Fibroblast of skin of left biceps (primary cell): Measurements from ENCODE around the gene UNC13A.

Experiments
- DNase-seq, 2 experiments: peaks; one replicate each; pipeline ENCODE4 v3.0.0-alpha.2; 2013; ENCODE audit warnings: low read depth in 2 of 2

Gene UNC13A

GRCh38 chr19:17687857-17688784 is at the start of gene UNC13A:
Gene UNC13A (minus strand): TSS chr19:17688354. CDS start chr19:17688199, 155 bp downstream.
- no peak for DNase-seq

- DNase-seq = no peak
Measured at GRCh38 chr19:17737690-17738153, 49.6 kb upstream of the UNC13A start.

- no peak for DNase-seq
Measured at GRCh38 chr19:17735410-17735809, 47.3 kb upstream of the UNC13A start.

- no peak for DNase-seq
Measured at GRCh38 chr19:17734146-17734545, 46.0 kb upstream of the UNC13A start.

GRCh38 chr19:17733127-17733526 is 45.0 kb upstream of the UNC13A start:
- no peak for DNase-seq

GRCh38 chr19:17727843-17728242 is 39.7 kb upstream of the UNC13A start:
- DNase-seq = no peak

- DNase-seq = no peak
Measured at GRCh38 chr19:17726964-17727773, 39.0 kb upstream of the UNC13A start.

- DNase-seq = no peak
Measured at GRCh38 chr19:17726136-17726741, 38.1 kb upstream of the UNC13A start.

- no peak for DNase-seq
Measured at GRCh38 chr19:17725422-17726078, 37.4 kb upstream of the UNC13A start.

GRCh38 chr19:17724655-17725054 is 36.5 kb upstream of the UNC13A start:
- DNase-seq = no peak

- no peak for DNase-seq
Measured at GRCh38 chr19:17722655-17723240, 34.6 kb upstream of the UNC13A start.

GRCh38 chr19:17721821-17722220 is 33.7 kb upstream of the UNC13A start:
- no peak for DNase-seq

- no peak for DNase-seq
Measured at GRCh38 chr19:17721111-17721628, 33.0 kb upstream of the UNC13A start.

- DNase-seq = no peak
Measured at GRCh38 chr19:17720440-17720839, 32.3 kb upstream of the UNC13A start.

GRCh38 chr19:17719730-17720400 is 31.7 kb upstream of the UNC13A start:
- no peak for DNase-seq

- DNase-seq = no peak
Measured at GRCh38 chr19:17718947-17719711, 31.0 kb upstream of the UNC13A start, which contains the start of gene MAP1S. Gene MAP1S (plus strand): TSS chr19:17719480. CDS start chr19:17719503, 23 bp downstream.

GRCh38 chr19:17718550-17718946 is 30.4 kb upstream of the UNC13A start:
- no peak for DNase-seq

GRCh38 chr19:17716309-17716929 is 28.3 kb upstream of the UNC13A start:
- DNase-seq = no peak

GRCh38 chr19:17711851-17712250 is 23.7 kb upstream of the UNC13A start:
- DNase-seq = no peak
